GM10266 (cell line): ENCODE measurements around the gene SLC28A3.

ENCODE experiments used
- DNase-seq: peaks from one replicate; pipeline ENCODE4 v3.0.0; 2012; ENCODE audit errors: extremely low spot score
- CTCF ChIP-seq: IDR thresholded peaks from 2 replicates; pipeline ENCODE4 v1.5.1; 2012; ENCODE audit warnings: mild to moderate bottlenecking, low read depth; ENCODE audit not compliant: control insufficient read depth, insufficient read depth; ENCODE audit errors: missing control alignments

The SLC28A3 gene

GRCh38 chr9:84315278-84315877 is 25.2 kb downstream of the SLC28A3 start:
- peak; percentile 55 for DNase-seq
- peak; percentile 77 for TF ChIP-seq CTCF

- no peak for DNase-seq
- no peak for TF ChIP-seq CTCF
Observed at GRCh38 chr9:84314306-84314705, 26.3 kb downstream of the SLC28A3 start.

- no peak for TF ChIP-seq CTCF
- DNase-seq, result no peak
Observed at GRCh38 chr9:84310883-84311282, 29.7 kb downstream of the SLC28A3 start.

GRCh38 chr9:84305497-84306131 is 34.9 kb downstream of the SLC28A3 start:
- no peak for TF ChIP-seq CTCF
- DNase-seq, result no peak

GRCh38 chr9:84304166-84304565 is 36.4 kb downstream of the SLC28A3 start:
- TF ChIP-seq CTCF, result no peak

GRCh38 chr9:84303061-84303460 is 37.5 kb downstream of the SLC28A3 start:
- no peak for TF ChIP-seq CTCF
- no peak for DNase-seq

More at GRCh38 chr9:84304166-84304565, 36.4 kb downstream of the SLC28A3 start:
- no peak for DNase-seq

GRCh38 chr9:84301851-84302250 is 38.7 kb downstream of the SLC28A3 start:
- TF ChIP-seq CTCF, result no peak
- DNase-seq, result no peak
